NK-92 treated with Interleukin-12 subunit alpha and Interleukin-12 subunit beta, amount 100 ng/mL, for 24 hours (cell line): Measurements from ENCODE around the gene SND1.

Source experiments
- DNase-seq: peaks from one replicate; lab custom pipeline; 2025; lab: John Stamatoyannopoulos, UW

Gene SND1

DNA sequence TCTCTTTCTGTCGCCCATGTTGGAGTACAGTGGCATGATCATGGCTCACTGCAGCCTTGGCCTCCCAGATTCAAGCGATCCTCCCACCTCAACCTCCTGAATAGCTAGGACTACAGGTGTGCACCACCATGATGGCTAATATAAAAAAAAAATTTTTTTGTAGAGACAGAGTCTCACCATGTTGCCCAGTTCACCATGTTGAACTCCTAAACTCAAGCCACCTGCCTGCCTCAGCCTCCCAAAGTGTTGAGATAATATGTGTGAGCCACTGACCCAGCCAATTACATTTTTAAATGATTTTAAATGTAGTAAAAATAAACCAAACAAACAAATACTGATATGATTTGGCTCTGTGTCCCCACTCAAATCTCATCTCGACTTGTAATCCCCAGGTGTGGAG lies 487.4 kb downstream of the SND1 start:
- no peak for DNase-seq

DNA sequence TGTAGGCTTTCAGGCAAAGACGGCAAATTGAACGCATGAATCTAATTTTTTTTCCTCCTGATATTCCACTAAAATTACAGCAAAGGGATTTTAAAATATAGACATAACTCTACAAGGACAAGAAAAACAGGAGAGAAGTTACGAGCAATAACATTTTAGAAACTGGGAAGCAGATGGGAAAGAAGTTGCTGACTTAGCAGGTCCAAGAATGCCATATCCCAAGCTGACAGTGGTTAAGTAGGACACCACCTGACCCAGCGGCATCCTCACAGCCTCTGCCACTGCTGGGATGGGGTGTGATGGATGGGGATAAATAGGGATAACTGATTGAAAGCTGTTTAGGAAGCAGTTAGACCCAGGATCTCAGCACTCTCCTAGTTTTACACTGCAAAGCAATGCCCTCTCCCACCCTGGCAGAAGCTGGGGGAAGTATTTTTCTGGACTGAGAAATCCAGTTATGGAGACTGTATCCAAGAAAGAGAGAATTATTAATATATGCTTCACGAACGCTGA lies 489.7 kb downstream of the SND1 start:
- no peak for DNase-seq
